ENCODE data around the gene FAM76A.

DNA sequence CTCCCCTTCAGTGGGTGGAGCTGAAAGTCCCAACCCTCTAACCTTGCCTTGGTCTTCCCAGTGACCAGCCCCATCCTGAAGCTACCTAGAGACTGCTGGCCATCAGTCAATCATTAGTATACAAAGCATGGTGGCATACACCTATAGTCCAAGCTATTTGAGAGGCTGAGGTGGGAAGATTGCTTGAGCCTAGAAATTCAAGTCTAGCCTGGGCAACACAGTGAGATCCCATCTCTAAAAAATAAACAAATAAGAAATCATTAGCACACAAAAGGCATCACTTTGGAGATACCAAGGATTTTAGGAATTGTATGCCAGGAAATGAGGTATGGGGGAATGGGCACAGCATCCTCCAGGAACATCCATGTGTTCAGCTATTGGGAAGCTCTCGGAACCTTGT, 49.4 kb upstream of the FAM76A start:
- TF ChIP-seq, protein P1, sequence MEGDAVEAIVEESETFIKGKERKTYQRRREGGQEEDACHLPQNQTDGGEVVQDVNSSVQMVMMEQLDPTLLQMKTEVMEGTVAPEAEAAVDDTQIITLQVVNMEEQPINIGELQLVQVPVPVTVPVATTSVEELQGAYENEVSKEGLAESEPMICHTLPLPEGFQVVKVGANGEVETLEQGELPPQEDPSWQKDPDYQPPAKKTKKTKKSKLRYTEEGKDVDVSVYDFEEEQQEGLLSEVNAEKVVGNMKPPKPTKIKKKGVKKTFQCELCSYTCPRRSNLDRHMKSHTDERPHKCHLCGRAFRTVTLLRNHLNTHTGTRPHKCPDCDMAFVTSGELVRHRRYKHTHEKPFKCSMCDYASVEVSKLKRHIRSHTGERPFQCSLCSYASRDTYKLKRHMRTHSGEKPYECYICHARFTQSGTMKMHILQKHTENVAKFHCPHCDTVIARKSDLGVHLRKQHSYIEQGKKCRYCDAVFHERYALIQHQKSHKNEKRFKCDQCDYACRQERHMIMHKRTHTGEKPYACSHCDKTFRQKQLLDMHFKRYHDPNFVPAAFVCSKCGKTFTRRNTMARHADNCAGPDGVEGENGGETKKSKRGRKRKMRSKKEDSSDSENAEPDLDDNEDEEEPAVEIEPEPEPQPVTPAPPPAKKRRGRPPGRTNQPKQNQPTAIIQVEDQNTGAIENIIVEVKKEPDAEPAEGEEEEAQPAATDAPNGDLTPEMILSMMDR (optimal IDR thresholded peaks at IDR 0.05 in 1 of 3, IDR thresholded peaks at IDR 0.05 in 1 of 3, conservative IDR thresholded peaks at IDR 0.05 in 1 of 3; ENCODE audit: extremely low read depth in 1 of 3, insufficient read depth in 2 of 3, low read length in 3 of 3): no peak
- TF ChIP-seq EZH2 (IDR thresholded peaks at IDR 0.05; ENCODE audit: low read length): no peak
